MV-4-11 (cell line): ENCODE data around the gene ANKRD39.
A peak's percentile ranks its signal among the peaks of the same experiment; 100 is the strongest.

Experiments used
- DNase-seq: peaks from one replicate; lab custom pipeline; 2025; lab: John Stamatoyannopoulos, UW

ANKRD39 gene

GRCh38 chr2:96887493-96888012, 29.7 kb upstream of the ANKRD39 start:
- DNase-seq: no peak

- peak; percentile 87 for DNase-seq
Observed at GRCh38 chr2:96885432-96886347, 27.9 kb upstream of the ANKRD39 start.

GRCh38 chr2:96884299-96885094, 26.7 kb upstream of the ANKRD39 start:
- DNase-seq: peak; percentile 72

GRCh38 chr2:96883306-96883705, 25.5 kb upstream of the ANKRD39 start:
- no peak for DNase-seq

GRCh38 chr2:96882906-96883305, 25.1 kb upstream of the ANKRD39 start:
- no peak for DNase-seq

- no peak for DNase-seq
Observed at GRCh38 chr2:96882230-96882629, 24.4 kb upstream of the ANKRD39 start.

- no peak for DNase-seq
Observed at GRCh38 chr2:96881349-96882195, 23.8 kb upstream of the ANKRD39 start.

GRCh38 chr2:96880891-96881273, 23.1 kb upstream of the ANKRD39 start:
- DNase-seq: no peak

- DNase-seq: no peak
Observed at GRCh38 chr2:96879545-96880040, 21.8 kb upstream of the ANKRD39 start.

- DNase-seq: no peak
Observed at GRCh38 chr2:96878796-96879544, 21.2 kb upstream of the ANKRD39 start.

- no peak for DNase-seq
Observed at GRCh38 chr2:96878171-96878570, 20.4 kb upstream of the ANKRD39 start.

- no peak for DNase-seq
Observed at GRCh38 chr2:96877631-96878092, 19.8 kb upstream of the ANKRD39 start.

- no peak for DNase-seq
Observed at GRCh38 chr2:96877042-96877451, 19.2 kb upstream of the ANKRD39 start.

GRCh38 chr2:96876269-96877041, 18.6 kb upstream of the ANKRD39 start:
- peak; percentile 76 for DNase-seq

- DNase-seq: no peak
Observed at GRCh38 chr2:96875498-96876268, 17.9 kb upstream of the ANKRD39 start.

- DNase-seq: peak; percentile 36
Observed at GRCh38 chr2:96874198-96874831, 16.5 kb upstream of the ANKRD39 start.

GRCh38 chr2:96873651-96874096, 15.9 kb upstream of the ANKRD39 start:
- DNase-seq: peak; percentile 65

- DNase-seq: no peak
Observed at GRCh38 chr2:96872591-96873349, 15.0 kb upstream of the ANKRD39 start.
